Measurements from ENCODE around the gene ATP2B1.

DNA sequence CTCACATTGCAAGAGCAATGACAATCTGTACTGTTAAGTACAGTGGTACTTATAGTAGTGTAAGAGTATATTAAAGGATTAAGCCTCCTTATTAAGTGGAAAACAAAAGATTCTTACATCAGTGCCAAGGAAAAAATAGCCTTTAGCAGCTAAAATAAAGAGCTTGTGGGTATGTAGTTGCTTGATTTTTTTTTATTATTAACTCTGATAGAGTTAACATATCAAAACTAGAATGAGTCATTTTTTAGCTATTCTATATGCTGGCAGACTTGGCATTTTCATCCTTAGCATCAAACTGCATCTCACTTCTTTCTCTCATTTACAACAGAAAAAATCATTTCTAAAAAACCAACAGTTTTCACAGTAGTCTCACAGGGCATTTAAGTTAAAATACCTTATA is 86.5 kb downstream of the ATP2B1 start:
- TF ChIP-seq, protein P1, sequence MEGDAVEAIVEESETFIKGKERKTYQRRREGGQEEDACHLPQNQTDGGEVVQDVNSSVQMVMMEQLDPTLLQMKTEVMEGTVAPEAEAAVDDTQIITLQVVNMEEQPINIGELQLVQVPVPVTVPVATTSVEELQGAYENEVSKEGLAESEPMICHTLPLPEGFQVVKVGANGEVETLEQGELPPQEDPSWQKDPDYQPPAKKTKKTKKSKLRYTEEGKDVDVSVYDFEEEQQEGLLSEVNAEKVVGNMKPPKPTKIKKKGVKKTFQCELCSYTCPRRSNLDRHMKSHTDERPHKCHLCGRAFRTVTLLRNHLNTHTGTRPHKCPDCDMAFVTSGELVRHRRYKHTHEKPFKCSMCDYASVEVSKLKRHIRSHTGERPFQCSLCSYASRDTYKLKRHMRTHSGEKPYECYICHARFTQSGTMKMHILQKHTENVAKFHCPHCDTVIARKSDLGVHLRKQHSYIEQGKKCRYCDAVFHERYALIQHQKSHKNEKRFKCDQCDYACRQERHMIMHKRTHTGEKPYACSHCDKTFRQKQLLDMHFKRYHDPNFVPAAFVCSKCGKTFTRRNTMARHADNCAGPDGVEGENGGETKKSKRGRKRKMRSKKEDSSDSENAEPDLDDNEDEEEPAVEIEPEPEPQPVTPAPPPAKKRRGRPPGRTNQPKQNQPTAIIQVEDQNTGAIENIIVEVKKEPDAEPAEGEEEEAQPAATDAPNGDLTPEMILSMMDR (CRISPR knock-in tag; IDR thresholded peaks at IDR 0.05), result no peak
- no peak for TF ChIP-seq FOXA1 (IDR thresholded peaks at IDR 0.05)
- no peak for TF ChIP-seq FOXA1 (CRISPR knock-in tag; IDR thresholded peaks at IDR 0.05)
- TF ChIP-seq MXI1 (IDR thresholded peaks at IDR 0.05; ENCODE audit: borderline replicate concordance, low read depth, low read length), result no peak
- TF ChIP-seq ELF3 (CRISPR knock-in tag; IDR thresholded peaks at IDR 0.05), result no peak
- no peak for TF ChIP-seq TCF7 (IDR thresholded peaks at IDR 0.05; ENCODE audit: low read depth)
- TF ChIP-seq ZNF629 (CRISPR knock-in tag; conservative IDR thresholded peaks at IDR 0.05), result no peak
- TF ChIP-seq CHD4 (IDR thresholded peaks at IDR 0.05; ENCODE audit: borderline replicate concordance, low read length), result no peak
- TF ChIP-seq, protein P2, sequence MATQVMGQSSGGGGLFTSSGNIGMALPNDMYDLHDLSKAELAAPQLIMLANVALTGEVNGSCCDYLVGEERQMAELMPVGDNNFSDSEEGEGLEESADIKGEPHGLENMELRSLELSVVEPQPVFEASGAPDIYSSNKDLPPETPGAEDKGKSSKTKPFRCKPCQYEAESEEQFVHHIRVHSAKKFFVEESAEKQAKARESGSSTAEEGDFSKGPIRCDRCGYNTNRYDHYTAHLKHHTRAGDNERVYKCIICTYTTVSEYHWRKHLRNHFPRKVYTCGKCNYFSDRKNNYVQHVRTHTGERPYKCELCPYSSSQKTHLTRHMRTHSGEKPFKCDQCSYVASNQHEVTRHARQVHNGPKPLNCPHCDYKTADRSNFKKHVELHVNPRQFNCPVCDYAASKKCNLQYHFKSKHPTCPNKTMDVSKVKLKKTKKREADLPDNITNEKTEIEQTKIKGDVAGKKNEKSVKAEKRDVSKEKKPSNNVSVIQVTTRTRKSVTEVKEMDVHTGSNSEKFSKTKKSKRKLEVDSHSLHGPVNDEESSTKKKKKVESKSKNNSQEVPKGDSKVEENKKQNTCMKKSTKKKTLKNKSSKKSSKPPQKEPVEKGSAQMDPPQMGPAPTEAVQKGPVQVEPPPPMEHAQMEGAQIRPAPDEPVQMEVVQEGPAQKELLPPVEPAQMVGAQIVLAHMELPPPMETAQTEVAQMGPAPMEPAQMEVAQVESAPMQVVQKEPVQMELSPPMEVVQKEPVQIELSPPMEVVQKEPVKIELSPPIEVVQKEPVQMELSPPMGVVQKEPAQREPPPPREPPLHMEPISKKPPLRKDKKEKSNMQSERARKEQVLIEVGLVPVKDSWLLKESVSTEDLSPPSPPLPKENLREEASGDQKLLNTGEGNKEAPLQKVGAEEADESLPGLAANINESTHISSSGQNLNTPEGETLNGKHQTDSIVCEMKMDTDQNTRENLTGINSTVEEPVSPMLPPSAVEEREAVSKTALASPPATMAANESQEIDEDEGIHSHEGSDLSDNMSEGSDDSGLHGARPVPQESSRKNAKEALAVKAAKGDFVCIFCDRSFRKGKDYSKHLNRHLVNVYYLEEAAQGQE (IDR thresholded peaks at IDR 0.05; ENCODE audit: borderline replicate concordance in 1 of 2, low read depth in 1 of 2, low read length in 2 of 2), result no peak
- TF ChIP-seq EZH2 (conservative IDR thresholded peaks at IDR 0.05; ENCODE audit: low read depth, low read length), result no peak
- no peak for TF ChIP-seq POLR2A (IDR thresholded peaks at IDR 0.05; ENCODE audit: insufficient read depth in 1 of 2, low read depth in 2 of 2, low read length in 2 of 2)
- no peak for TF ChIP-seq NAIF1 (CRISPR knock-in tag; IDR thresholded peaks at IDR 0.05; ENCODE audit: borderline replicate concordance)
- TF ChIP-seq, protein P3, sequence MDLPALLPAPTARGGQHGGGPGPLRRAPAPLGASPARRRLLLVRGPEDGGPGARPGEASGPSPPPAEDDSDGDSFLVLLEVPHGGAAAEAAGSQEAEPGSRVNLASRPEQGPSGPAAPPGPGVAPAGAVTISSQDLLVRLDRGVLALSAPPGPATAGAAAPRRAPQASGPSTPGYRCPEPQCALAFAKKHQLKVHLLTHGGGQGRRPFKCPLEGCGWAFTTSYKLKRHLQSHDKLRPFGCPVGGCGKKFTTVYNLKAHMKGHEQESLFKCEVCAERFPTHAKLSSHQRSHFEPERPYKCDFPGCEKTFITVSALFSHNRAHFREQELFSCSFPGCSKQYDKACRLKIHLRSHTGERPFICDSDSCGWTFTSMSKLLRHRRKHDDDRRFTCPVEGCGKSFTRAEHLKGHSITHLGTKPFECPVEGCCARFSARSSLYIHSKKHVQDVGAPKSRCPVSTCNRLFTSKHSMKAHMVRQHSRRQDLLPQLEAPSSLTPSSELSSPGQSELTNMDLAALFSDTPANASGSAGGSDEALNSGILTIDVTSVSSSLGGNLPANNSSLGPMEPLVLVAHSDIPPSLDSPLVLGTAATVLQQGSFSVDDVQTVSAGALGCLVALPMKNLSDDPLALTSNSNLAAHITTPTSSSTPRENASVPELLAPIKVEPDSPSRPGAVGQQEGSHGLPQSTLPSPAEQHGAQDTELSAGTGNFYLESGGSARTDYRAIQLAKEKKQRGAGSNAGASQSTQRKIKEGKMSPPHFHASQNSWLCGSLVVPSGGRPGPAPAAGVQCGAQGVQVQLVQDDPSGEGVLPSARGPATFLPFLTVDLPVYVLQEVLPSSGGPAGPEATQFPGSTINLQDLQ (CRISPR knock-in tag; IDR thresholded peaks at IDR 0.05), result no peak
- TF ChIP-seq, protein P4, sequence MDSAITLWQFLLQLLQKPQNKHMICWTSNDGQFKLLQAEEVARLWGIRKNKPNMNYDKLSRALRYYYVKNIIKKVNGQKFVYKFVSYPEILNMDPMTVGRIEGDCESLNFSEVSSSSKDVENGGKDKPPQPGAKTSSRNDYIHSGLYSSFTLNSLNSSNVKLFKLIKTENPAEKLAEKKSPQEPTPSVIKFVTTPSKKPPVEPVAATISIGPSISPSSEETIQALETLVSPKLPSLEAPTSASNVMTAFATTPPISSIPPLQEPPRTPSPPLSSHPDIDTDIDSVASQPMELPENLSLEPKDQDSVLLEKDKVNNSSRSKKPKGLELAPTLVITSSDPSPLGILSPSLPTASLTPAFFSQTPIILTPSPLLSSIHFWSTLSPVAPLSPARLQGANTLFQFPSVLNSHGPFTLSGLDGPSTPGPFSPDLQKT (CRISPR knock-in tag; IDR thresholded peaks at IDR 0.05; ENCODE audit: borderline replicate concordance), result no peak
- TF ChIP-seq, protein P5, sequence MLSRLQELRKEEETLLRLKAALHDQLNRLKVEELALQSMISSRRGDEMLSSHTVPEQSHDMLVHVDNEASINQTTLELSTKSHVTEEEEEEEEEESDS (CRISPR knock-in tag; IDR thresholded peaks at IDR 0.05; ENCODE audit: borderline replicate concordance), result no peak
